ENCODE data around the gene DRD3.

Gene DRD3

GRCh38 chr3:114101101-114101500 lies 77.8 kb downstream of the DRD3 start:
- ChIA-PET POLR2A (no interaction called here), CTCF (interaction anchor here (0.7 to 1.4 kb wide), 2 partner anchors 26 to 1915 kb away, joined by 3 read pairs; no protein-coding TSS in a partner anchor)
- H3K4me1 ChIP-seq (ENCODE audit: control insufficient read depth, insufficient read depth, low read length): no peaks in the 10 kb centered on the region
- TF ChIP-seq ZBTB1 (tag by site-specific recombination; IDR thresholded peaks at IDR 0.05): no peak
- H3K9me3 ChIP-seq (ENCODE audit: control insufficient read depth, insufficient read depth, low read depth, low read length): no peaks in the 10 kb centered on the region
- no peaks in the 10 kb centered on the region for H3K36me3 ChIP-seq (ENCODE audit: control insufficient read depth in 2 of 2, insufficient read depth in 1 of 2, low read length in 2 of 2)
- no peak overlapping the region for H3K4me3 ChIP-seq (ENCODE audit: low read depth, low read length)
- no peak overlapping the region for H3K27ac ChIP-seq (ENCODE audit: extremely low read depth, low read depth, low read length)

DNA sequence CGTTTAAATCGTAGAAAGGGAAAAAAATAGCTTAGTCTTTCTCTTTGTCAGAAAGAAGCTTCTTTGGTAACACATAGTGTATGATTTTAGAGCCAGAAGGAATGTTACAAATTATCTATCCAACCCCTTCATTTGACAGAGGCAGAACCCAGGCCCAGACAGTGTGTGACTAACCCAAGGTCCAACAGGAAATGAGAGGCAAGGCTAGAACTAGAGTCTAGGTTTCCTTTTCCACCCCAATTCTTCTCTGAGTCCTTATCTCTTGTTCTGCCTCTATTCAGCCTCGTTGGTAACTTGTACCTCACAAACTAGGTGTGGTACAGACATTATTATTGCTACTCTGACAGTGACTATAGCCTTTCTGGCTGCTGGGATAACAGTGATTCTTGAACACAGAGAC lies 83.1 kb downstream of the DRD3 start:
- 0 out of 2 replicates have a peak, but pooled peaks cover 2% of the 10 kb centered on the region for H3K4me1 ChIP-seq (ENCODE audit: control insufficient read depth, insufficient read depth, low read length)
- TF ChIP-seq MZF1 (tag by site-specific recombination; IDR thresholded peaks at IDR 0.05; ENCODE audit: borderline replicate concordance): no peak
- TF ChIP-seq ZNF530 (tag by site-specific recombination; IDR thresholded peaks at IDR 0.05; ENCODE audit: low read depth): no peak
- no peak for TF ChIP-seq ZNF394 (tag by site-specific recombination; IDR thresholded peaks at IDR 0.05; ENCODE audit: borderline replicate concordance)
- TF ChIP-seq ZNF302 (tag by site-specific recombination; IDR thresholded peaks at IDR 0.05; ENCODE audit: low read depth): no peak
- TF ChIP-seq GLI2 (tag by site-specific recombination; IDR thresholded peaks at IDR 0.05; ENCODE audit: borderline replicate concordance, low read depth): no peak
- no peak for TF ChIP-seq PRDM2 (tag by site-specific recombination; IDR thresholded peaks at IDR 0.05; ENCODE audit: borderline replicate concordance)
- no peak for TF ChIP-seq ZBTB8A (tag by site-specific recombination; IDR thresholded peaks at IDR 0.05)
- TF ChIP-seq ZFP41 (tag by site-specific recombination; IDR thresholded peaks at IDR 0.05; ENCODE audit: borderline replicate concordance): no peak
- TF ChIP-seq ZNF223 (tag by site-specific recombination; IDR thresholded peaks at IDR 0.05): no peak
- no peak overlapping the region for H3K27ac ChIP-seq (ENCODE audit: extremely low read depth, low read depth, low read length)
- no peaks in the 10 kb centered on the region for H3K9me3 ChIP-seq (ENCODE audit: control insufficient read depth, insufficient read depth, low read depth, low read length)
- POLR2A ChIA-PET: no interaction called here
- no peak overlapping the region for H3K4me3 ChIP-seq (ENCODE audit: low read depth, low read length)
- no peaks in the 10 kb centered on the region for H3K36me3 ChIP-seq (ENCODE audit: control insufficient read depth in 2 of 2, insufficient read depth in 1 of 2, low read length in 2 of 2)
- CTCF ChIA-PET: interaction anchor here (2.0 kb wide), 1 partner anchor 9 kb away, joined by 4 read pairs; no protein-coding TSS in a partner anchor

- ChIA-PET POLR2A (no interaction called here), CTCF (no interaction called here)
- H3K36me3 ChIP-seq (ENCODE audit: control insufficient read depth in 2 of 2, insufficient read depth in 1 of 2, low read length in 2 of 2): no peaks in the 10 kb centered on the region
- H3K4me3 ChIP-seq (ENCODE audit: low read depth, low read length): no peak overlapping the region
- TF ChIP-seq ZNF660 (tag by site-specific recombination; IDR thresholded peaks at IDR 0.05) (peak; percentile 76; the same call in 1 of the 2 replicates), SCRT2 (tag by site-specific recombination; IDR thresholded peaks at IDR 0.05) (peak; percentile 68), BCL11B (tag by site-specific recombination; IDR thresholded peaks at IDR 0.05; ENCODE audit: low read depth) (no peak), ZNF600 (tag by site-specific recombination; IDR thresholded peaks at IDR 0.05) (0 out of 2 replicates have a peak, but pooled peaks have one; percentile 25), ZNF776 (tag by site-specific recombination; IDR thresholded peaks at IDR 0.05; ENCODE audit: borderline replicate concordance) (no peak), ZNF629 (tag by site-specific recombination; IDR thresholded peaks at IDR 0.05) (peak; percentile 17; the same call in 1 of the 2 replicates), ZNF248 (tag by site-specific recombination; IDR thresholded peaks at IDR 0.05) (no peak)
- TF ChIP-seq, protein P1, sequence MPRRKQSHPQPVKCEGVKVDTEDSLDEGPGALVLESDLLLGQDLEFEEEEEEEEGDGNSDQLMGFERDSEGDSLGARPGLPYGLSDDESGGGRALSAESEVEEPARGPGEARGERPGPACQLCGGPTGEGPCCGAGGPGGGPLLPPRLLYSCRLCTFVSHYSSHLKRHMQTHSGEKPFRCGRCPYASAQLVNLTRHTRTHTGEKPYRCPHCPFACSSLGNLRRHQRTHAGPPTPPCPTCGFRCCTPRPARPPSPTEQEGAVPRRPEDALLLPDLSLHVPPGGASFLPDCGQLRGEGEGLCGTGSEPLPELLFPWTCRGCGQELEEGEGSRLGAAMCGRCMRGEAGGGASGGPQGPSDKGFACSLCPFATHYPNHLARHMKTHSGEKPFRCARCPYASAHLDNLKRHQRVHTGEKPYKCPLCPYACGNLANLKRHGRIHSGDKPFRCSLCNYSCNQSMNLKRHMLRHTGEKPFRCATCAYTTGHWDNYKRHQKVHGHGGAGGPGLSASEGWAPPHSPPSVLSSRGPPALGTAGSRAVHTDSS (tag by site-specific recombination; IDR thresholded peaks at IDR 0.05): no peak
- H3K27ac ChIP-seq (ENCODE audit: extremely low read depth, low read depth, low read length): no peak overlapping the region
- no peaks in the 10 kb centered on the region for H3K9me3 ChIP-seq (ENCODE audit: control insufficient read depth, insufficient read depth, low read depth, low read length)
- 0 out of 2 replicates have a peak, but pooled peaks cover 2% of the 10 kb centered on the region for H3K4me1 ChIP-seq (ENCODE audit: control insufficient read depth, insufficient read depth, low read length)
These were observed 85.3 kb downstream of the DRD3 start for GRCh38 chr3:114093596-114093995.
